Activated CD8-positive, alpha-beta memory T cell treated with anti-CD3 and anti-CD28 coated beads for 48 hours (primary cell): ENCODE data around the gene S100A2.
A peak's percentile ranks its signal among the peaks of the same experiment; 100 is the strongest.
"Not testable (repeated sequence)": the region's sequence is repeated elsewhere in the genome, so short reads cannot be mapped to it uniquely, and the experiment has no call there.

ENCODE experiments used
- DNase-seq, 3 experiments: peaks; one replicate each; pipeline ENCODE4 v3.0.0-alpha.2; 2020; ENCODE audit warnings: low read depth in 2 of 3, low spot score in 2 of 3

Gene S100A2

GRCh38 chr1:153534226-153534924 is 31.3 kb downstream of the S100A2 start:
- no peak for DNase-seq

- DNase-seq, result no peak
These were observed 31.9 kb downstream of the S100A2 start for GRCh38 chr1:153533689-153534201.

- DNase-seq, result peak; percentile 47 to 77 (median 60)
These were observed 32.7 kb downstream of the S100A2 start for GRCh38 chr1:153532769-153533599.

- DNase-seq, result no peak
These were observed 33.5 kb downstream of the S100A2 start for GRCh38 chr1:153532181-153532580.

- DNase-seq, result no peak
These were observed 34.0 kb downstream of the S100A2 start for GRCh38 chr1:153531638-153532037.

GRCh38 chr1:153527683-153528040 is 38.0 kb downstream of the S100A2 start:
- no peak for DNase-seq

GRCh38 chr1:153527023-153527682 is 38.5 kb downstream of the S100A2 start:
- no peak for DNase-seq

GRCh38 chr1:153526132-153526543 is 39.5 kb downstream of the S100A2 start:
- DNase-seq, result no peak

- no peak for DNase-seq
These were observed 40.4 kb downstream of the S100A2 start for GRCh38 chr1:153525088-153525728.

- DNase-seq, result not testable (repeated sequence)
These were observed 43.1 kb downstream of the S100A2 start for GRCh38 chr1:153522353-153523048.

GRCh38 chr1:153521808-153522207 is 43.8 kb downstream of the S100A2 start:
- DNase-seq, result not testable (repeated sequence)

- no peak for DNase-seq
These were observed 44.7 kb downstream of the S100A2 start for GRCh38 chr1:153520818-153521476.

GRCh38 chr1:153520137-153520691 is 45.4 kb downstream of the S100A2 start:
- not testable (repeated sequence) for DNase-seq

GRCh38 chr1:153519242-153519641 is 46.4 kb downstream of the S100A2 start:
- no peak for DNase-seq

GRCh38 chr1:153515504-153516394 is 49.9 kb downstream of the S100A2 start:
- no peak for DNase-seq

GRCh38 chr1:153513666-153514065 is 52.0 kb downstream of the S100A2 start:
- no peak for DNase-seq

GRCh38 chr1:153513023-153513422 is 52.6 kb downstream of the S100A2 start:
- DNase-seq, result no peak
